Tibial nerve (tissue), 4 donors: Measurements from ENCODE around the gene GRID1.

Experiments used
- EP300 ChIP-seq, 2 donors: sonication (generic); formaldehyde crosslinking; IDR thresholded peaks; one replicate each; pipeline ENCODE4 v1.6.1; 2017; ENCODE audit warnings: antibody characterized with exemption in 2 of 2, mild to moderate bottlenecking in 1 of 2
- TF ChIP-seq, protein P1 (sequence below), 5 experiments: fragments of 200-600 bp in 3 of 5; fragments of 450-650 bp in 2 of 5; sonication (generic) in 3 of 5; IDR thresholded peaks; one replicate each; pipeline ENCODE4 v1.5.1; 2016 to 2019; ENCODE audit warnings: antibody characterized with exemption in 5 of 5, mild to moderate bottlenecking in 3 of 5, moderate library complexity in 2 of 5

DNA sequence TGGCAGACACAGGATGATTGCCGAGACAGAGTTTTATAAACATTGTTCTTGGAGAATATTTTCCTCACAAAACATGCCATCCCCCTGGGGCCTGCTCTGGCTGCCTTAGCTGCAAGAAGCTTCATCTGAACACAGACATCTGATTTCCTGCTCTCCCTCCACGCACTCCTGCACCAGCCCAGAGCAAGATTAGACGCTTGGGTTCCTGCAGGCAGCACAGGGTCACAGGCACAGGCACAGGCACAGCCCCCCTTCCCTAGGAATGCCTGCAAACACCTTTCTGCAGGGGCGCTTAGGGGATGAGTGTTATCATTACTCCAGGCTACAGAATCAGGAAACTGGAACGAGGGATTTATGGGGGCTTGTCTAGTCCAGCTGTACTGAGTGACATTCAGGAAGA is 450.3 kb downstream of the GRID1 start:
- TF ChIP-seq, protein P1, sequence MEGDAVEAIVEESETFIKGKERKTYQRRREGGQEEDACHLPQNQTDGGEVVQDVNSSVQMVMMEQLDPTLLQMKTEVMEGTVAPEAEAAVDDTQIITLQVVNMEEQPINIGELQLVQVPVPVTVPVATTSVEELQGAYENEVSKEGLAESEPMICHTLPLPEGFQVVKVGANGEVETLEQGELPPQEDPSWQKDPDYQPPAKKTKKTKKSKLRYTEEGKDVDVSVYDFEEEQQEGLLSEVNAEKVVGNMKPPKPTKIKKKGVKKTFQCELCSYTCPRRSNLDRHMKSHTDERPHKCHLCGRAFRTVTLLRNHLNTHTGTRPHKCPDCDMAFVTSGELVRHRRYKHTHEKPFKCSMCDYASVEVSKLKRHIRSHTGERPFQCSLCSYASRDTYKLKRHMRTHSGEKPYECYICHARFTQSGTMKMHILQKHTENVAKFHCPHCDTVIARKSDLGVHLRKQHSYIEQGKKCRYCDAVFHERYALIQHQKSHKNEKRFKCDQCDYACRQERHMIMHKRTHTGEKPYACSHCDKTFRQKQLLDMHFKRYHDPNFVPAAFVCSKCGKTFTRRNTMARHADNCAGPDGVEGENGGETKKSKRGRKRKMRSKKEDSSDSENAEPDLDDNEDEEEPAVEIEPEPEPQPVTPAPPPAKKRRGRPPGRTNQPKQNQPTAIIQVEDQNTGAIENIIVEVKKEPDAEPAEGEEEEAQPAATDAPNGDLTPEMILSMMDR (IDR thresholded peaks at IDR 0.05), result no peak
- no peak for TF ChIP-seq EP300 (IDR thresholded peaks at IDR 0.05)
